ENCODE data around the gene PIGN. TPM values are rescaled to one million over a fixed set of nuclear protein-coding genes. Genes with fewer than 3 reads are reported as not detected.

The PIGN gene
- polyA plus RNA-seq, 1 donor from 2014 or later = 8.7 TPM

GRCh38 chr18:62140259-62140658 lies 46.6 kb downstream of the PIGN start:
- Histone ChIP-seq H3K79me2 (replicated peaks; ENCODE audit: insufficient read depth, low read length) (no peaks in the 10 kb centered on the region), H4K20me1 (ENCODE audit: insufficient read depth) (no peaks in the 10 kb centered on the region), H2AFZ (ENCODE audit: low read depth, low read length) (no peak overlapping the region), H3F3A (ENCODE audit: insufficient read depth, low read length, poor library complexity, severe bottlenecking) (no peaks in the 10 kb centered on the region), H3K4me2 (ENCODE audit: low read length) (no peak overlapping the region), H3K27me3 (ENCODE audit: insufficient read depth, low read depth, low read length) (no peaks in the 10 kb centered on the region), H3K4me3 (ENCODE audit: low read length) (no peak overlapping the region), H3K9me3 (ENCODE audit: low read length) (no peaks in the 10 kb centered on the region), H3K36me3 (ENCODE audit: insufficient read depth, low read length) (no peaks in the 10 kb centered on the region), H3K9me2 (ENCODE audit: insufficient read depth, low read length) (no peaks in the 10 kb centered on the region), H3K27ac (ENCODE audit: low read length) (no peak overlapping the region), H3K9ac (ENCODE audit: low read length) (no peak overlapping the region)
- TF ChIP-seq TAF1 (IDR thresholded peaks at IDR 0.05; ENCODE audit: low read depth) (no peak), POLR2AphosphoS5 (IDR thresholded peaks at IDR 0.05) (no peak), REST (IDR thresholded peaks at IDR 0.05; ENCODE audit: borderline replicate concordance) (no peak)

DNA sequence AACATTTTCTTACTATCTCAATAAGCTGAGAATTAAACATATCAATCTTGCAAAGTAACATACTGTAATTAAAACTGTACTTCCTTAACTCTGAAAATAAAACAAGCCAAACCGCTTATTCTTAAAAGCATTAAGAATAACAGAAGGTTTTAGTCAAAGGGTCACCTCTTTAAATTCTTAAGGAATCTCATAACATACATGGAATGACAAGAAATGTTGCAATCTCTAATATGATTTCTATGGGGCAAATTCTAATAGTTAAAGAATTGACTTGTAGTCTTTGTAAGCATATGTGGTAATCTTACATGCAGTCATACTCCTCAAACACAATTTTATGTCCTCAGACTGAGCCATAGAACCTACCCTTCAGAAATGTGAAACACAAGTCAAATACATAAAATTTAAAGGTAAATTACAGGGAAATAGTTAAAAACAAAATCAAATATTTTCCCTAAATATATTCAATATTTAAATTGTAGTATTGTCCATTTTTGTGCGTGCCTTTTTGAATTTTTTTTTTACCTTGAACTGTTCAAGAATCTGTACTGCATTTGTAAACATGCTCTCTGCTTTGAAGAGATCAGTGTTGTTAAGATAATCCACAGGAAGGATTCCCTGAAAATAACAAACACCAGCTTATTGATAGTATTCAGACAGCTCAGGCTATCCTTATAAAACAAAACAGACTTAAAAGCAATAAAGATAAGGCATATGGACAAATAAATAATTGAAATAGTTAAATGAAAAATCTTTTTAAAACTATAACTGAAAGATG lies 48.2 kb downstream of the PIGN start:
- Histone ChIP-seq H2AFZ (ENCODE audit: low read depth, low read length) (no peak overlapping the region), H3K79me2 (replicated peaks; ENCODE audit: insufficient read depth, low read length) (no peaks in the 10 kb centered on the region), H4K20me1 (ENCODE audit: insufficient read depth) (no peaks in the 10 kb centered on the region), H3K36me3 (ENCODE audit: insufficient read depth, low read length) (no peaks in the 10 kb centered on the region), H3F3A (ENCODE audit: insufficient read depth, low read length, poor library complexity, severe bottlenecking) (no peaks in the 10 kb centered on the region), H3K9me2 (ENCODE audit: insufficient read depth, low read length) (no peaks in the 10 kb centered on the region), H3K27ac (ENCODE audit: low read length) (no peak overlapping the region), H3K4me3 (ENCODE audit: low read length) (no peak overlapping the region), H3K9ac (ENCODE audit: low read length) (no peak overlapping the region), H3K27me3 (ENCODE audit: insufficient read depth, low read depth, low read length) (no peaks in the 10 kb centered on the region), H3K9me3 (ENCODE audit: low read length) (no peaks in the 10 kb centered on the region), H3K4me2 (ENCODE audit: low read length) (no peak overlapping the region)
- TF ChIP-seq EP300 (conservative IDR thresholded peaks at IDR 0.05; ENCODE audit: poor library complexity, severe bottlenecking) (no peak), TAF1 (IDR thresholded peaks at IDR 0.05; ENCODE audit: low read depth) (no peak), EZH2 (IDR thresholded peaks at IDR 0.05; ENCODE audit: borderline replicate concordance, insufficient read depth, low read length, poor library complexity, severe bottlenecking) (no peak), RAD21 (conservative IDR thresholded peaks at IDR 0.05) (no peak), POLR2AphosphoS5 (IDR thresholded peaks at IDR 0.05) (no peak), SMC3 (conservative IDR thresholded peaks at IDR 0.05; ENCODE audit: poor library complexity) (no peak), MXI1 (conservative IDR thresholded peaks at IDR 0.05; ENCODE audit: poor library complexity, severe bottlenecking) (no peak)
- TF ChIP-seq, protein P1, sequence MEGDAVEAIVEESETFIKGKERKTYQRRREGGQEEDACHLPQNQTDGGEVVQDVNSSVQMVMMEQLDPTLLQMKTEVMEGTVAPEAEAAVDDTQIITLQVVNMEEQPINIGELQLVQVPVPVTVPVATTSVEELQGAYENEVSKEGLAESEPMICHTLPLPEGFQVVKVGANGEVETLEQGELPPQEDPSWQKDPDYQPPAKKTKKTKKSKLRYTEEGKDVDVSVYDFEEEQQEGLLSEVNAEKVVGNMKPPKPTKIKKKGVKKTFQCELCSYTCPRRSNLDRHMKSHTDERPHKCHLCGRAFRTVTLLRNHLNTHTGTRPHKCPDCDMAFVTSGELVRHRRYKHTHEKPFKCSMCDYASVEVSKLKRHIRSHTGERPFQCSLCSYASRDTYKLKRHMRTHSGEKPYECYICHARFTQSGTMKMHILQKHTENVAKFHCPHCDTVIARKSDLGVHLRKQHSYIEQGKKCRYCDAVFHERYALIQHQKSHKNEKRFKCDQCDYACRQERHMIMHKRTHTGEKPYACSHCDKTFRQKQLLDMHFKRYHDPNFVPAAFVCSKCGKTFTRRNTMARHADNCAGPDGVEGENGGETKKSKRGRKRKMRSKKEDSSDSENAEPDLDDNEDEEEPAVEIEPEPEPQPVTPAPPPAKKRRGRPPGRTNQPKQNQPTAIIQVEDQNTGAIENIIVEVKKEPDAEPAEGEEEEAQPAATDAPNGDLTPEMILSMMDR (IDR thresholded peaks at IDR 0.05; ENCODE audit: poor library complexity, severe bottlenecking) = no peak

All from neural cell (in vitro differentiated cells).